Smooth muscle cell (in vitro differentiated cells): ENCODE data around the gene RPL23. TPM values are rescaled to one million over a fixed set of nuclear protein-coding genes. Genes with fewer than 3 reads are reported as not detected.

Source experiments
- DNase-seq: peaks from one replicate; lab custom pipeline; 2025; ENCODE audit not compliant: unreplicated experiment; lab: John Stamatoyannopoulos, UW
- H2AFZ ChIP-seq: fragments of 200-600 bp; sonication (generic); 2 replicates; pipeline ENCODE4 v1.6.0; 2016; ENCODE audit warnings: antibody characterized with exemption, low read depth, mild to moderate bottlenecking
- H3F3A ChIP-seq: fragments of 200-600 bp; sonication (generic); 2 replicates; pipeline ENCODE4 v1.6.0; 2017; ENCODE audit warnings: antibody characterized with exemption, low read depth
- H3K27ac ChIP-seq: fragments of 200-600 bp; sonication (generic); 2 replicates; pipeline ENCODE4 v1.5.1; 2016; ENCODE audit warnings: low read depth, mild to moderate bottlenecking
- H3K27me3 ChIP-seq: fragments of 200-600 bp; sonication (generic); 2 replicates; pipeline ENCODE4 v1.6.1; 2016; ENCODE audit warnings: low read depth, mild to moderate bottlenecking
- H3K36me3 ChIP-seq: fragments of 200-600 bp; sonication (generic); 2 replicates; pipeline ENCODE4 v1.5.1; 2016; ENCODE audit warnings: low read depth
- H3K4me1 ChIP-seq: fragments of 200-600 bp; sonication (generic); 2 replicates; pipeline ENCODE4 v1.5.1; 2016; ENCODE audit warnings: low read depth
- H3K4me2 ChIP-seq: fragments of 200-600 bp; sonication (generic); 2 replicates; pipeline ENCODE4 v1.6.0; 2016; ENCODE audit warnings: mild to moderate bottlenecking
- H3K4me3 ChIP-seq: fragments of 200-600 bp; sonication (generic); 2 replicates; pipeline ENCODE4 v1.5.1; 2016; ENCODE audit warnings: mild to moderate bottlenecking
- H3K79me2 ChIP-seq: fragments of 200-600 bp; sonication (generic); 2 replicates; pipeline ENCODE4 v1.6.0; 2016; ENCODE audit warnings: low read depth, mild to moderate bottlenecking
- H3K9ac ChIP-seq: fragments of 200-600 bp; sonication (generic); 2 replicates; pipeline ENCODE4 v1.6.0; 2016; ENCODE audit warnings: low read depth
- H3K9me3 ChIP-seq: fragments of 200-600 bp; sonication (generic); replicated peaks from 2 replicates; pipeline ENCODE4 v1.5.1; 2016; ENCODE audit warnings: low read depth
- H4K20me1 ChIP-seq: fragments of 200-600 bp; sonication (generic); 2 replicates; pipeline ENCODE4 v1.6.0; 2016; ENCODE audit warnings: low read depth
- CTCF ChIP-seq: fragments of 200-600 bp; sonication (generic); IDR thresholded peaks from 2 replicates; pipeline ENCODE4 v1.5.1; 2017; ENCODE audit warnings: borderline replicate concordance, mild to moderate bottlenecking, antibody characterized with exemption; ENCODE audit not compliant: insufficient read depth, poor library complexity, severe bottlenecking
- WGBS: methylation state at CpG from one replicate; pipeline ENCODE4 v1.1.7; 2016; ENCODE audit warnings: low lambda C conversion rate; 5-methylcytosine and 5-hydroxymethylcytosine counted together
- microRNA-seq: library from miRNA; unstranded; fragments of <30 nt; microRNA quantifications from one replicate; pipeline ENCODE4, GENCODE V29; 2016; ENCODE audit warnings: borderline number of aligned reads
- polyA plus RNA-seq: library from polyadenylated mRNA; unstranded; fragments of >200 nt; fragmentation: Nextera tagmentation; extraction: Ambion mirVana; gene quantifications from 2 replicates; pipeline ENCODE4 v1.2.1, GENCODE V29; 2016
- small RNA-seq: library from RNA; depleted of rRNA; stranded (forward); fragments of <200 nt; gene quantifications from one replicate; pipeline ENCODE3, GENCODE V24; 2014
- total RNA-seq: library from RNA; depleted of rRNA; stranded (reverse); fragments of >200 nt; gene quantifications from 2 replicates; pipeline ENCODE4 v1.2.3, GENCODE V29; 2014

The RPL23 gene
- total and polyA plus RNA-seq, 2 experiments from 2014 or later = 435 to 1,715 TPM

GRCh38 chr17:38800237-38800760 lies 53.2 kb downstream of the RPL23 start:
- Histone ChIP-seq H3K4me1 (peaks cover 14% of the 10 kb centered on the region), H3K27me3 (no peaks in the 10 kb centered on the region), H3F3A (no peaks in the 10 kb centered on the region), H3K79me2 (peaks cover 39% of the 10 kb centered on the region), H3K4me3 (peak overlapping the region; percentile 92), H3K36me3 (peaks cover 7% of the 10 kb centered on the region), H3K4me2 (peak overlapping the region; percentile 94), H3K27ac (peak overlapping the region; percentile 99), H3K9ac (no peak overlapping the region), H2AFZ (no peak overlapping the region), H3K9me3 (no peaks in the 10 kb centered on the region), H4K20me1 (peaks cover 38% of the 10 kb centered on the region)
- DNase-seq = no peak
- 36% methylated on average over 14 of the region's 14 CpGs for WGBS
- TF ChIP-seq CTCF = no peak

- H4K20me1 ChIP-seq = peaks cover 42% of the 10 kb centered on the region
These were observed 53.9 kb downstream of the RPL23 start, which contains the start of gene PIP4K2B for GRCh38 chr17:38799501-38800236. TSS of gene PIP4K2B (minus strand) at chr17:38799556. CDS start at chr17:38799424, 132 bp downstream.

GRCh38 chr17:38798614-38799500 lies 54.7 kb downstream of the RPL23 start:
- peaks cover 51% of the 10 kb centered on the region for H3K79me2 ChIP-seq
- no peak for DNase-seq

More at GRCh38 chr17:38799501-38800236, 53.9 kb downstream of the RPL23 start, which contains the start of gene PIP4K2B:
- TF ChIP-seq CTCF = no peak
- peak; percentile 92 for DNase-seq
- Histone ChIP-seq H3K9me3 (no peaks in the 10 kb centered on the region), H3K79me2 (peaks cover 43% of the 10 kb centered on the region), H2AFZ (no peak within 1 kb of the TSS), H3K9ac (peak within 1 kb of the TSS; percentile 100), H3K27me3 (no peaks in the 10 kb centered on the region), H3F3A (no peaks in the 10 kb centered on the region), H3K36me3 (peaks cover 7% of the 10 kb centered on the region), H3K4me1 (peaks cover 14% of the 10 kb centered on the region), H3K4me3 (peak within 1 kb of the TSS; percentile 92), H3K4me2 (peak within 1 kb of the TSS; percentile 94), H3K27ac (peak within 1 kb of the TSS; percentile 99)
- 3% methylated on average over 6 of the region's 76 CpGs for WGBS

More at GRCh38 chr17:38798614-38799500, 54.7 kb downstream of the RPL23 start:
- H3K4me3 ChIP-seq = peak overlapping the region; percentile 92
- H3K9me3 ChIP-seq = no peaks in the 10 kb centered on the region
- peak overlapping the region; percentile 94 for H3K4me2 ChIP-seq
- under 1% methylated on average over 39 of the region's 53 CpGs for WGBS
- peak overlapping the region; percentile 100 for H3K9ac ChIP-seq
- peaks cover 50% of the 10 kb centered on the region for H4K20me1 ChIP-seq
- H3K4me1 ChIP-seq = peaks cover 14% of the 10 kb centered on the region
- no peaks in the 10 kb centered on the region for H3F3A ChIP-seq
- H3K27me3 ChIP-seq = no peaks in the 10 kb centered on the region
- no peak for TF ChIP-seq CTCF
- peaks cover 1% of the 10 kb centered on the region for H3K36me3 ChIP-seq
- H2AFZ ChIP-seq = no peak overlapping the region
- peak overlapping the region; percentile 99 for H3K27ac ChIP-seq

Small RNA genes within 50 kb of the gene (microRNA-seq; reads per million reads assigned to microRNA genes)
- gene MIR4727 = not detected

Small RNA genes within 50 kb of the gene (small RNA-seq; reads per million reads assigned to genes)
- gene MIR4727 (not detected), gene SNORA21 (not detected), gene SNORA21B (not detected)

Other genes starting within 250 kb of the RPL23 start
- 0.09 and 0.90 TPM in 2 replicates for gene SRCIN1, start 247.8 kb downstream of the RPL23 start, total RNA-seq
- 0.16 and 0.72 TPM in 2 replicates for gene SRCIN1, start 247.8 kb downstream of the RPL23 start, polyA plus RNA-seq
- gene EPOP, start 178.8 kb downstream of the RPL23 start, total RNA-seq = 0.85 and 1.6 TPM in 2 replicates
- gene EPOP, start 178.8 kb downstream of the RPL23 start, polyA plus RNA-seq = 0.24 and 0.40 TPM in 2 replicates
- gene MLLT6, start 148.4 kb downstream of the RPL23 start, total RNA-seq = 11.2 and 12.4 TPM in 2 replicates
- 4.6 and 8.1 TPM in 2 replicates for gene MLLT6, start 148.4 kb downstream of the RPL23 start, polyA plus RNA-seq
- 0.54 and 1.3 TPM in 2 replicates for gene CISD3, start 123.4 kb downstream of the RPL23 start, total RNA-seq
- 15.1 and 18.1 TPM in 2 replicates for gene CISD3, start 123.4 kb downstream of the RPL23 start, polyA plus RNA-seq
- 4.7 and 11.6 TPM in 2 replicates for gene PCGF2, start 105.4 kb downstream of the RPL23 start, total RNA-seq
- gene PCGF2, start 105.4 kb downstream of the RPL23 start, polyA plus RNA-seq = 6.1 and 11.2 TPM in 2 replicates
- 265 and 312 TPM in 2 replicates for gene PSMB3, start 101.0 kb downstream of the RPL23 start, total RNA-seq
- 346 and 358 TPM in 2 replicates for gene PSMB3, start 101.0 kb downstream of the RPL23 start, polyA plus RNA-seq
- 31.9 and 46.5 TPM in 2 replicates for gene PIP4K2B, start 54.2 kb downstream of the RPL23 start, total RNA-seq
- gene PIP4K2B, start 54.2 kb downstream of the RPL23 start, polyA plus RNA-seq = 11.1 and 13.7 TPM in 2 replicates
- 9.2 and 26.0 TPM in 2 replicates for gene CWC25, start 28.4 kb downstream of the RPL23 start, total RNA-seq
- gene CWC25, start 28.4 kb downstream of the RPL23 start, polyA plus RNA-seq = 11.0 and 17.2 TPM in 2 replicates
- 108 and 133 TPM in 2 replicates for gene LASP1, start 16.3 kb upstream of the RPL23 start, total RNA-seq
- 120 and 130 TPM in 2 replicates for gene LASP1, start 16.3 kb upstream of the RPL23 start, polyA plus RNA-seq
- gene FBXO47, start 113.7 kb upstream of the RPL23 start, total RNA-seq = not detected in 2 replicates
- not detected in 2 replicates for gene FBXO47, start 113.7 kb upstream of the RPL23 start, polyA plus RNA-seq